ES-I3 (cell line): ENCODE results near the gene MTHFD2L.
A peak's percentile ranks its signal among the peaks of the same experiment; 100 is the strongest.
"Not testable (repeated sequence)": the region's sequence is repeated elsewhere in the genome, so short reads cannot be mapped to it uniquely, and the experiment has no call there.

Source experiments
- H3K36me3 ChIP-seq: 2 replicates; pipeline ENCODE4 v1.6.1; 2013; ENCODE audit warnings: mild to moderate bottlenecking, low read length, control low read depth, moderate library complexity; ENCODE audit not compliant: insufficient read depth
- H3K4me1 ChIP-seq: 2 replicates; pipeline ENCODE4 v1.6.1; 2013; ENCODE audit warnings: mild to moderate bottlenecking, control low read depth, low read length; ENCODE audit not compliant: insufficient read depth
- H3K9ac ChIP-seq: 2 replicates; pipeline ENCODE4 v1.6.1; 2013; ENCODE audit warnings: low read depth, mild to moderate bottlenecking, low read length, moderate library complexity
- H3K9me3 ChIP-seq: 2 replicates; pipeline ENCODE4 v1.6.1; 2013; ENCODE audit warnings: mild to moderate bottlenecking, low read length, moderate library complexity; ENCODE audit not compliant: control insufficient read depth, insufficient read depth

MTHFD2L gene

GRCh38 chr4:74121643-74122579 is 36.0 kb upstream of the MTHFD2L start:
- no peaks in the 10 kb centered on the region for H3K36me3 ChIP-seq
- H3K9ac ChIP-seq = no peak overlapping the region
- peaks cover 16% of the 10 kb centered on the region for H3K9me3 ChIP-seq
- peaks cover 6% of the 10 kb centered on the region for H3K4me1 ChIP-seq

GRCh38 chr4:74123065-74123728 is 34.7 kb upstream of the MTHFD2L start:
- Histone ChIP-seq H3K9me3 (peaks cover 16% of the 10 kb centered on the region), H3K4me1 (no peaks in the 10 kb centered on the region), H3K36me3 (no peaks in the 10 kb centered on the region), H3K9ac (no peak overlapping the region)

GRCh38 chr4:74125029-74125428 is 32.9 kb upstream of the MTHFD2L start:
- H3K4me1 ChIP-seq = no peaks in the 10 kb centered on the region
- H3K9me3 ChIP-seq = peaks cover 16% of the 10 kb centered on the region
- H3K36me3 ChIP-seq = no peaks in the 10 kb centered on the region
- no peak overlapping the region for H3K9ac ChIP-seq

GRCh38 chr4:74127745-74128144 is 30.2 kb upstream of the MTHFD2L start:
- peaks cover 12% of the 10 kb centered on the region for H3K9me3 ChIP-seq
- no peaks in the 10 kb centered on the region for H3K36me3 ChIP-seq
- no peak overlapping the region for H3K9ac ChIP-seq
- no peaks in the 10 kb centered on the region for H3K4me1 ChIP-seq

GRCh38 chr4:74130843-74131242 is 27.1 kb upstream of the MTHFD2L start:
- not testable (repeated sequence) for H3K9me3 ChIP-seq, H3K36me3 ChIP-seq, H3K4me1 ChIP-seq

GRCh38 chr4:74132188-74132587 is 25.7 kb upstream of the MTHFD2L start:
- not testable (repeated sequence) for H3K36me3 ChIP-seq, H3K4me1 ChIP-seq, H3K9ac ChIP-seq, H3K9me3 ChIP-seq

More at GRCh38 chr4:74130843-74131242, 27.1 kb upstream of the MTHFD2L start:
- not testable (repeated sequence) for H3K9ac ChIP-seq

- no peak overlapping the region for H3K9ac ChIP-seq
- H3K4me1 ChIP-seq = no peaks in the 10 kb centered on the region
- H3K9me3 ChIP-seq = no peaks in the 10 kb centered on the region
- H3K36me3 ChIP-seq = no peaks in the 10 kb centered on the region
Observed at GRCh38 chr4:74132944-74133343, 25.0 kb upstream of the MTHFD2L start.

- no peaks in the 10 kb centered on the region for H3K36me3 ChIP-seq
- no peak overlapping the region for H3K9ac ChIP-seq
- no peaks in the 10 kb centered on the region for H3K4me1 ChIP-seq
- H3K9me3 ChIP-seq = no peaks in the 10 kb centered on the region
Observed at GRCh38 chr4:74133786-74134499, 24.0 kb upstream of the MTHFD2L start.

GRCh38 chr4:74134500-74134852 is 23.4 kb upstream of the MTHFD2L start:
- Histone ChIP-seq H3K4me1 (no peaks in the 10 kb centered on the region), H3K9me3 (no peaks in the 10 kb centered on the region), H3K36me3 (no peaks in the 10 kb centered on the region), H3K9ac (no peak overlapping the region)

- Histone ChIP-seq H3K9ac (no peak overlapping the region), H3K9me3 (no peaks in the 10 kb centered on the region), H3K4me1 (no peaks in the 10 kb centered on the region), H3K36me3 (no peaks in the 10 kb centered on the region)
Observed at GRCh38 chr4:74146581-74147129, 11.3 kb upstream of the MTHFD2L start.

GRCh38 chr4:74148205-74148604 is 9.7 kb upstream of the MTHFD2L start:
- H3K36me3 ChIP-seq = no peaks in the 10 kb centered on the region
- no peaks in the 10 kb centered on the region for H3K4me1 ChIP-seq
- no peaks in the 10 kb centered on the region for H3K9me3 ChIP-seq
- no peak overlapping the region for H3K9ac ChIP-seq

GRCh38 chr4:74152836-74153235 is 5.1 kb upstream of the MTHFD2L start:
- H3K9ac ChIP-seq = no peak overlapping the region
- H3K9me3 ChIP-seq = no peaks in the 10 kb centered on the region
- no peaks in the 10 kb centered on the region for H3K36me3 ChIP-seq
- H3K4me1 ChIP-seq = no peaks in the 10 kb centered on the region

GRCh38 chr4:74156521-74156920 is 1.4 kb upstream of the MTHFD2L start:
- Histone ChIP-seq H3K4me1 (no peaks in the 10 kb centered on the region), H3K9ac (no peak overlapping the region), H3K9me3 (no peaks in the 10 kb centered on the region), H3K36me3 (no peaks in the 10 kb centered on the region)

GRCh38 chr4:74157154-74157553 is 764 bp upstream of the MTHFD2L start:
- Histone ChIP-seq H3K9ac (peak overlapping the region; percentile 72), H3K36me3 (no peaks in the 10 kb centered on the region), H3K4me1 (no peaks in the 10 kb centered on the region), H3K9me3 (no peaks in the 10 kb centered on the region)
